Measurements from ENCODE around the gene TTLL9. TPM values are rescaled to one million over a fixed set of nuclear protein-coding genes. Genes with fewer than 3 reads are reported as not detected.

The TTLL9 gene
- total RNA-seq, 1 donor: 0.09 TPM

- no peak for DNase-seq (ENCODE audit: low read depth)
- no peak for TF ChIP-seq CTCF (IDR thresholded peaks at IDR 0.05; ENCODE audit: insufficient read depth, low read length)
- H3K4me3 ChIP-seq (ENCODE audit: low read depth, low read length): no peak overlapping the region
Observed at GRCh38 chr20:31849306-31849930, 21.0 kb upstream of the TTLL9 start.

- TF ChIP-seq CTCF (IDR thresholded peaks at IDR 0.05; ENCODE audit: insufficient read depth, low read length): no peak
- no peak for DNase-seq (ENCODE audit: low read depth)
- no peak overlapping the region for H3K4me3 ChIP-seq (ENCODE audit: low read depth, low read length)
Observed at GRCh38 chr20:31851240-31851955, 19.0 kb upstream of the TTLL9 start.

GRCh38 chr20:31853481-31853880 is 17.0 kb upstream of the TTLL9 start:
- H3K4me3 ChIP-seq (ENCODE audit: low read depth, low read length): no peak overlapping the region
- TF ChIP-seq CTCF (IDR thresholded peaks at IDR 0.05; ENCODE audit: insufficient read depth, low read length): no peak
- DNase-seq (ENCODE audit: low read depth): no peak

- H3K4me3 ChIP-seq (ENCODE audit: low read depth, low read length): no peak overlapping the region
- TF ChIP-seq CTCF (IDR thresholded peaks at IDR 0.05; ENCODE audit: insufficient read depth, low read length): no peak
- DNase-seq (ENCODE audit: low read depth): no peak
Observed at GRCh38 chr20:31856516-31856915, 13.9 kb upstream of the TTLL9 start.

- no peak overlapping the region for H3K4me3 ChIP-seq (ENCODE audit: low read depth, low read length)
- no peak for TF ChIP-seq CTCF (IDR thresholded peaks at IDR 0.05; ENCODE audit: insufficient read depth, low read length)
- no peak for DNase-seq (ENCODE audit: low read depth)
Observed at GRCh38 chr20:31857861-31858759, 12.3 kb upstream of the TTLL9 start.

- TF ChIP-seq CTCF (IDR thresholded peaks at IDR 0.05; ENCODE audit: insufficient read depth, low read length): no peak
- no peak overlapping the region for H3K4me3 ChIP-seq (ENCODE audit: low read depth, low read length)
- DNase-seq (ENCODE audit: low read depth): no peak
Observed at GRCh38 chr20:31858760-31859083, 11.7 kb upstream of the TTLL9 start.

Measured in fibroblast of the aortic adventitia (primary cell).